ENCODE data around the gene TTK. TPM values are rescaled to one million over a fixed set of nuclear protein-coding genes. Genes with fewer than 3 reads are reported as not detected.

TTK gene
- total RNA-seq, 2 experiments from 2014 or later, result 31.6 to 36.8 TPM

DNA sequence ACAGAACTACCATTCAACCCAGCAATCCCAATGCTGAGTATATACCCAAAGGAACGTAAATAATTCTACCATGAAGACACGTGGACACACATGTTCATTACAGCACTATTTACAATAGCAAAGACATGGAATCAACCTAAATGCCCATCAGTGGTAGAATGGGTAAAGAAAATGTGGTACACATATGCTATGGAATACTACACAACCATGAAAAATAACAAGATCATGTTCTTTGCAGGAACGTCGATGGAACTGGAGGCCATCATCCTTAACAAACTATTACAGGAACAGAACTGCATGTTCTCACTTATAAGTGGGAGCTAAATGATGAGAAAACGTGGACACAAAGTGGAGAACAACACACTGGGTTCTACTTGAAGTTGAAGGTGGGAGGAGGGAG, 34.7 kb upstream of the TTK start:
- ATAC-seq, result no peak
- H3K36me3 Mint-ChIP-seq (ENCODE audit: low read depth), result peaks cover 1% of the 10 kb centered on the region

DNA sequence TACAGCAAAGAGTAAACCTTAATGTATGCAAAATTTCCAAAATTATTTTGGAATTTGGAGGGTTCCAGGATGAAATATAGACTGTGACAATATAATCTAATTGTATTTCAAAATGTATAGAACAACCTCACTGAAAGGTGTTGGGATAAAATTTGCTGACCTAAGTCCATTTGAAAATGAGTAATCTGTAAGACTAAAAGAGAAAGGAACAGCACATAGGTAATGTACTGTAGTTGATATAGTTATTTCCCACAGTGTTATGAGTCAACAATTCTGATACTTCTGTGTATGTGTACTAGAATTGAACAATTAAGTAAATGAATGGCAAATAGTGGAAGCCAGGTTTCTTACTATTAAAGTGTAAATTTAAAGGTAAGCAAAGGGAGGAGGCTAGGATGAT, 33.3 kb upstream of the TTK start:
- intact Hi-C loops (cut with micrococcal nuclease), result no loop called here
- H3K27me3 Mint-ChIP-seq, result no peaks in the 10 kb centered on the region
- no peaks in the 10 kb centered on the region for H3K4me1 Mint-ChIP-seq (ENCODE audit: low read depth)
- TF ChIP-seq, protein P1, sequence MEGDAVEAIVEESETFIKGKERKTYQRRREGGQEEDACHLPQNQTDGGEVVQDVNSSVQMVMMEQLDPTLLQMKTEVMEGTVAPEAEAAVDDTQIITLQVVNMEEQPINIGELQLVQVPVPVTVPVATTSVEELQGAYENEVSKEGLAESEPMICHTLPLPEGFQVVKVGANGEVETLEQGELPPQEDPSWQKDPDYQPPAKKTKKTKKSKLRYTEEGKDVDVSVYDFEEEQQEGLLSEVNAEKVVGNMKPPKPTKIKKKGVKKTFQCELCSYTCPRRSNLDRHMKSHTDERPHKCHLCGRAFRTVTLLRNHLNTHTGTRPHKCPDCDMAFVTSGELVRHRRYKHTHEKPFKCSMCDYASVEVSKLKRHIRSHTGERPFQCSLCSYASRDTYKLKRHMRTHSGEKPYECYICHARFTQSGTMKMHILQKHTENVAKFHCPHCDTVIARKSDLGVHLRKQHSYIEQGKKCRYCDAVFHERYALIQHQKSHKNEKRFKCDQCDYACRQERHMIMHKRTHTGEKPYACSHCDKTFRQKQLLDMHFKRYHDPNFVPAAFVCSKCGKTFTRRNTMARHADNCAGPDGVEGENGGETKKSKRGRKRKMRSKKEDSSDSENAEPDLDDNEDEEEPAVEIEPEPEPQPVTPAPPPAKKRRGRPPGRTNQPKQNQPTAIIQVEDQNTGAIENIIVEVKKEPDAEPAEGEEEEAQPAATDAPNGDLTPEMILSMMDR (IDR thresholded peaks at IDR 0.05), result no peak
- ChIA-PET CTCF (no interaction called here), POLR2A (no interaction called here)
- no peak overlapping the region for H3K4me3 Mint-ChIP-seq
- H3K27ac Mint-ChIP-seq, result no peak overlapping the region
- DNase-seq, result no peak
- peaks cover 14% of the 10 kb centered on the region for H3K9me3 Mint-ChIP-seq
- H3K36me3 Mint-ChIP-seq (ENCODE audit: low read depth), result peaks cover 1% of the 10 kb centered on the region
- no peak for ATAC-seq

More for the DNA sequence above, 34.7 kb upstream of the TTK start:
- POLR2A ChIA-PET, result no interaction called here
- peaks cover 14% of the 10 kb centered on the region for H3K9me3 Mint-ChIP-seq
- peaks cover 3% of the 10 kb centered on the region for H3K4me1 Mint-ChIP-seq (ENCODE audit: low read depth)
- intact Hi-C loops (cut with micrococcal nuclease), result no loop called here
- no peaks in the 10 kb centered on the region for H3K27me3 Mint-ChIP-seq
- H3K4me3 Mint-ChIP-seq, result no peak overlapping the region
- no peak for DNase-seq
- CTCF ChIA-PET, result no interaction called here
- TF ChIP-seq, protein P1 (IDR thresholded peaks at IDR 0.05), result no peak
- no peak overlapping the region for H3K27ac Mint-ChIP-seq

- no peak overlapping the region for H3K4me3 Mint-ChIP-seq
- peaks cover 3% of the 10 kb centered on the region for H3K27me3 Mint-ChIP-seq
- intact Hi-C loops (cut with micrococcal nuclease), result no loop called here
- no peaks in the 10 kb centered on the region for H3K36me3 Mint-ChIP-seq (ENCODE audit: low read depth)
- ChIA-PET CTCF (interaction anchor here (1.8 kb wide), 1 partner anchor 33 kb away, joined by 9 read pairs; no protein-coding TSS in a partner anchor), POLR2A (no interaction called here)
- no peak overlapping the region for H3K27ac Mint-ChIP-seq
- H3K4me1 Mint-ChIP-seq (ENCODE audit: low read depth), result peaks cover 2% of the 10 kb centered on the region
- H3K9me3 Mint-ChIP-seq, result no peaks in the 10 kb centered on the region
- ATAC-seq (no peak), DNase-seq (no peak)
- TF ChIP-seq, protein P1 (IDR thresholded peaks at IDR 0.05), result no peak
Measured at GRCh38 chr6:79981652-79982051, 22.8 kb upstream of the TTK start.

- TF ChIP-seq, protein P1 (IDR thresholded peaks at IDR 0.05), result no peak
- ChIA-PET POLR2A (no interaction called here), CTCF (interaction anchor here (1.6 kb wide), 1 partner anchor 35 kb away, joined by 8 read pairs; no protein-coding TSS in a partner anchor)
- DNase-seq (peak; percentile 20), ATAC-seq (no peak)
- Mint-ChIP-seq H3K36me3 (ENCODE audit: low read depth) (no peaks in the 10 kb centered on the region), H3K27ac (no peak overlapping the region), H3K4me3 (no peak overlapping the region), H3K4me1 (ENCODE audit: low read depth) (peaks cover 2% of the 10 kb centered on the region), H3K27me3 (no peaks in the 10 kb centered on the region), H3K9me3 (no peaks in the 10 kb centered on the region)
- intact Hi-C loops (cut with micrococcal nuclease), result no loop called here
Measured at GRCh38 chr6:79984261-79984660, 20.2 kb upstream of the TTK start.

DNA sequence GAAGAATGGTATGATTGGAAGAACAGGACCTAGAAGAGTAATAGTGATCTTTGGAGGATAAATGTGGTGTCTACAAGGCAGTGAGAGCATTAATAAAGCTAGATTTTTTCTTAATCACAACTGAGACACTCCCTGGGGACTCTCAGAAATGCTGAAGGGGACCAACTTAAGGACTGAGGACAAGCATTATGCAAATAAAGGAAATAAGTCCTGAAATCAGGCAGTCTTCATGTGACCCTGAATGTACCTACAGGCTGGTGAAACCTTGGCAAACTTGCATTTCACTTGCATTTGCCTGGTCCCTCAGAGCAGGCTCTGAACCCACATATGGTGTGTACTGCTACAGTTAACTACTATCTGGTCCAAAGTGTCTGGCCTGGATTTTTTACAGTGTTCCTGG, 19.3 kb upstream of the TTK start:
- ATAC-seq (no peak), DNase-seq (no peak)
- H3K4me3 Mint-ChIP-seq, result no peak overlapping the region
- ChIA-PET POLR2A (no interaction called here), CTCF (interaction anchor here (1.6 kb wide), 1 partner anchor 36 kb away, joined by 8 read pairs; no protein-coding TSS in a partner anchor)
- H3K36me3 Mint-ChIP-seq (ENCODE audit: low read depth), result no peaks in the 10 kb centered on the region
- intact Hi-C loops (cut with micrococcal nuclease), result no loop called here
- TF ChIP-seq, protein P1 (IDR thresholded peaks at IDR 0.05), result no peak
- no peaks in the 10 kb centered on the region for H3K27me3 Mint-ChIP-seq
- no peak overlapping the region for H3K27ac Mint-ChIP-seq
- H3K4me1 Mint-ChIP-seq (ENCODE audit: low read depth), result peaks cover 2% of the 10 kb centered on the region
- no peaks in the 10 kb centered on the region for H3K9me3 Mint-ChIP-seq
